ENCODE results near the gene CDHR5. TPM values are rescaled to one million over a fixed set of nuclear protein-coding genes. Genes with fewer than 3 reads are reported as not detected.
A peak's percentile ranks its signal among the peaks of the same experiment; 100 is the strongest.

CDHR5 gene
- total and polyA plus RNA-seq, 9 of the 15 experiments (the other 6 are each of a cell fraction or from before 2014, with no cell fraction given) = 0.16 TPM; not detected in 8

- TF ChIP-seq E2F3 (CRISPR knock-in tag; IDR thresholded peaks at IDR 0.05) = peak; percentile 93
- no peak for TF ChIP-seq RBM15 (IDR thresholded peaks at IDR 0.05; ENCODE audit: insufficient read depth, low read length)
- TF ChIP-seq E2F6 (IDR thresholded peaks at IDR 0.05; ENCODE audit: borderline replicate concordance in 1 of 2, extremely low read depth in 1 of 2, insufficient read depth in 1 of 2, insufficient read length in 1 of 2, low read depth in 1 of 2, low read length in 1 of 2, poor library complexity in 1 of 2, severe bottlenecking in 1 of 2) = peak; percentile 30 to 79
- TF ChIP-seq KDM4B (IDR thresholded peaks at IDR 0.05; ENCODE audit: borderline replicate concordance in 2 of 2, low read depth in 1 of 2) = peak in 1 of 2 experiments; percentile 80; a peak in 1 of 4 replicates
- no peak for TF ChIP-seq ZNF79 (CRISPR knock-in tag; IDR thresholded peaks at IDR 0.05; ENCODE audit: low read depth)
- TF ChIP-seq SRSF3 (IDR thresholded peaks at IDR 0.05; ENCODE audit: insufficient read depth, low read length) = no peak
- TF ChIP-seq ELF1 (tag; IDR thresholded peaks at IDR 0.05) = peak; percentile 99
- peak; percentile 96 for TF ChIP-seq TAF9B (IDR thresholded peaks at IDR 0.05; ENCODE audit: partially characterized antibody)
- no peak for TF ChIP-seq ZNF316 (IDR thresholded peaks at IDR 0.05)
- peak; percentile 98 for TF ChIP-seq NR2C2 (CRISPR knock-in tag; IDR thresholded peaks at IDR 0.05)
- TF ChIP-seq NR2C2 (tag; IDR thresholded peaks at IDR 0.05) = peak; percentile 99
- TF ChIP-seq CREB1 (IDR thresholded peaks at IDR 0.05) = no peak
- no peak for TF ChIP-seq CREB1 (CRISPR knock-in tag; IDR thresholded peaks at IDR 0.05)
- TF ChIP-seq CHD1 (IDR thresholded peaks at IDR 0.05; ENCODE audit: low read length) = peak; percentile 9
- peak; percentile 70; the same call in 1 of the 2 replicates for TF ChIP-seq ERF (CRISPR knock-in tag; IDR thresholded peaks at IDR 0.05)
- TF ChIP-seq GTF2A2 (tag; IDR thresholded peaks at IDR 0.05) = 0 out of 2 replicates have a peak, but pooled peaks have one; percentile 31
- peak; percentile 68 for TF ChIP-seq SUPT5H (IDR thresholded peaks at IDR 0.05)
- peak in 1 of 2 experiments; percentile 93; a peak in 2 of 4 replicates for TF ChIP-seq ZNF639 (CRISPR knock-in tag; conservative IDR thresholded peaks at IDR 0.05 in 1 of 2, IDR thresholded peaks at IDR 0.05 in 1 of 2)
- TF ChIP-seq POLR2G (IDR thresholded peaks at IDR 0.05; ENCODE audit: low read depth, low read length) = peak; percentile 95
- peak; percentile 100 for TF ChIP-seq ATF7 (IDR thresholded peaks at IDR 0.05)
- TF ChIP-seq TEAD4 (IDR thresholded peaks at IDR 0.05; ENCODE audit: low read length) = peak; percentile 19; the same call in 1 of the 2 replicates
- TF ChIP-seq TEAD4 (CRISPR knock-in tag; IDR thresholded peaks at IDR 0.05; ENCODE audit: borderline replicate concordance) = no peak
- no peak for TF ChIP-seq ZSCAN32 (CRISPR knock-in tag; IDR thresholded peaks at IDR 0.05)
- TF ChIP-seq RB1 (IDR thresholded peaks at IDR 0.05; ENCODE audit: low read depth) = peak; percentile 99
- TF ChIP-seq GATAD2B (IDR thresholded peaks at IDR 0.05; ENCODE audit: borderline replicate concordance) = peak; percentile 80
- 0 out of 2 replicates have a peak, but pooled peaks have one; percentile 50 for TF ChIP-seq ETV5 (CRISPR knock-in tag; IDR thresholded peaks at IDR 0.05; ENCODE audit: low read depth)
- TF ChIP-seq JUND (IDR thresholded peaks at IDR 0.05; ENCODE audit: borderline replicate concordance, low read depth, low read length) = peak; percentile 99
- TF ChIP-seq JUND (tag; IDR thresholded peaks at IDR 0.05; ENCODE audit: borderline replicate concordance, low read depth, low read length) = no peak; the same call in 2 of the 3 replicates
Observed at GRCh38 chr11:575996-576768, 48.6 kb downstream of the CDHR5 start, which contains the start of gene PHRF1 (continued).
